ENCODE data around the gene DNM1L.
A peak's percentile ranks its signal among the peaks of the same experiment; 100 is the strongest.

DNM1L gene

GRCh38 chr12:32756476-32757066, 77.5 kb downstream of the DNM1L start:
- peaks cover 10% of the 10 kb centered on the region for H3K36me3 ChIP-seq (replicated peaks)
- in situ Hi-C loops (cut with HindIII; ENCODE audit: low pct_ligation_motif_present, low sequenced_read_pairs), result no loop called here
- H3K27ac ChIP-seq, result no peak overlapping the region
- H3K27me3 ChIP-seq (replicated peaks), result no peaks in the 10 kb centered on the region
- peak overlapping the region; percentile 97 for H3K4me3 ChIP-seq (ENCODE audit: low read depth, low read length)
- TF ChIP-seq, protein P1, sequence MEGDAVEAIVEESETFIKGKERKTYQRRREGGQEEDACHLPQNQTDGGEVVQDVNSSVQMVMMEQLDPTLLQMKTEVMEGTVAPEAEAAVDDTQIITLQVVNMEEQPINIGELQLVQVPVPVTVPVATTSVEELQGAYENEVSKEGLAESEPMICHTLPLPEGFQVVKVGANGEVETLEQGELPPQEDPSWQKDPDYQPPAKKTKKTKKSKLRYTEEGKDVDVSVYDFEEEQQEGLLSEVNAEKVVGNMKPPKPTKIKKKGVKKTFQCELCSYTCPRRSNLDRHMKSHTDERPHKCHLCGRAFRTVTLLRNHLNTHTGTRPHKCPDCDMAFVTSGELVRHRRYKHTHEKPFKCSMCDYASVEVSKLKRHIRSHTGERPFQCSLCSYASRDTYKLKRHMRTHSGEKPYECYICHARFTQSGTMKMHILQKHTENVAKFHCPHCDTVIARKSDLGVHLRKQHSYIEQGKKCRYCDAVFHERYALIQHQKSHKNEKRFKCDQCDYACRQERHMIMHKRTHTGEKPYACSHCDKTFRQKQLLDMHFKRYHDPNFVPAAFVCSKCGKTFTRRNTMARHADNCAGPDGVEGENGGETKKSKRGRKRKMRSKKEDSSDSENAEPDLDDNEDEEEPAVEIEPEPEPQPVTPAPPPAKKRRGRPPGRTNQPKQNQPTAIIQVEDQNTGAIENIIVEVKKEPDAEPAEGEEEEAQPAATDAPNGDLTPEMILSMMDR (IDR thresholded peaks at IDR 0.05; ENCODE audit: low read depth, low read length, missing control alignments), result no peak
- no peak for DNase-seq

- in situ Hi-C loops (cut with HindIII; ENCODE audit: low pct_ligation_motif_present, low sequenced_read_pairs), result no loop called here
- no peak for DNase-seq
- H3K36me3 ChIP-seq (replicated peaks), result peaks cover 5% of the 10 kb centered on the region
- no peak overlapping the region for H3K4me3 ChIP-seq (ENCODE audit: low read depth, low read length)
- TF ChIP-seq, protein P1 (IDR thresholded peaks at IDR 0.05; ENCODE audit: low read depth, low read length, missing control alignments), result no peak
- no peaks in the 10 kb centered on the region for H3K27me3 ChIP-seq (replicated peaks)
- no peak overlapping the region for H3K27ac ChIP-seq
Observed at GRCh38 chr12:32757157-32757556, 78.1 kb downstream of the DNM1L start.

DNA sequence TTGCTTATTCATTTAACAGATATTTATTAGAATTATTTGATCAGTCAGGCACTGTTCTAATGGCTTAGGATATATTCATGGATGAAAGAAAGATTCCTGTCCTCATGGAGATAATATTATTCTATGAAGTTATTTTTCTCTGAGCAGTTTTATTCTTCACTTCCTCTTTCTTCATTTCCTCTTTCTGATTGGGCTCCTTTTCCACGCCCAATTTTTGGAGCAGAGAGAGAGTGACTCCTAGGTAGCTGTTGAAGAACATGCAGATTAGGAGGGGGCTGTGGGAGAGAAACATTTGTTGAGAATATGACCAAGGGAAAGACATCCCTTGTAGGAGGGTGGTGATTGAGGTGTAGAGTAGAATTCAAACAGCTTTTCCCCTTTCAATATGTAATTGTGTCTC, 82.6 kb downstream of the DNM1L start:
- H3K36me3 ChIP-seq (replicated peaks), result no peaks in the 10 kb centered on the region
- in situ Hi-C loops (cut with HindIII; ENCODE audit: low pct_ligation_motif_present, low sequenced_read_pairs), result no loop called here
- no peak for DNase-seq

GRCh38 chr12:32765906-32766305, 86.8 kb downstream of the DNM1L start:
- TF ChIP-seq, protein P1 (IDR thresholded peaks at IDR 0.05; ENCODE audit: low read depth, low read length, missing control alignments), result no peak
- in situ Hi-C loops (cut with HindIII; ENCODE audit: low pct_ligation_motif_present, low sequenced_read_pairs), result no loop called here
- Histone ChIP-seq H3K27me3 (replicated peaks) (no peaks in the 10 kb centered on the region), H3K36me3 (replicated peaks) (no peaks in the 10 kb centered on the region), H3K27ac (no peak overlapping the region), H3K4me3 (ENCODE audit: low read depth, low read length) (no peak overlapping the region)
- no peak for DNase-seq

More for the DNA sequence above, 82.6 kb downstream of the DNM1L start:
- TF ChIP-seq, protein P1 (IDR thresholded peaks at IDR 0.05; ENCODE audit: low read depth, low read length, missing control alignments), result no peak
- Histone ChIP-seq H3K27me3 (replicated peaks) (no peaks in the 10 kb centered on the region), H3K4me3 (ENCODE audit: low read depth, low read length) (no peak overlapping the region), H3K27ac (no peak overlapping the region)

DNA sequence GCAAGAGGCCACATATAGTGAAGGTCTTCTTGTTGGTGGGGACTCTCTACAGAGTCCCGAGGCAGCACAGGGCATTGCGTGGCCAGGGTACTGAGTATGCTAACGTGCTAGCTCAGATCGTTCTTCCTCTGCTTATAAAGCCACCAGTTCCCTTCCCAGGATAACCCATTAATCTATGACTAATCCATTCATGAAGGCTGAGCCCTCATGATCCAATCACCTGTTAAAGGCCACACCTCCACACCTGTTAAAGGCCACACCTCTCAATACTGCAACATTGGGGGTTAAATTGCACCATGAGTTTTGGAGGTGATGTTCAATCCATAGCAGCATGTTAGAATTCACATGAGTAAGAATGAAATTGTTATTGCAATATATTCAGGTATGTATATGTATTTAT, 89.4 kb downstream of the DNM1L start:
- Histone ChIP-seq H3K27ac (no peak overlapping the region), H3K36me3 (replicated peaks) (no peaks in the 10 kb centered on the region), H3K4me3 (ENCODE audit: low read depth, low read length) (no peak overlapping the region), H3K27me3 (replicated peaks) (no peaks in the 10 kb centered on the region)
- DNase-seq, result no peak
- in situ Hi-C loops (cut with HindIII; ENCODE audit: low pct_ligation_motif_present, low sequenced_read_pairs), result no loop called here
- TF ChIP-seq, protein P1 (IDR thresholded peaks at IDR 0.05; ENCODE audit: low read depth, low read length, missing control alignments), result no peak

GRCh38 chr12:32770141-32770540, 91.0 kb downstream of the DNM1L start:
- in situ Hi-C loops (cut with HindIII; ENCODE audit: low pct_ligation_motif_present, low sequenced_read_pairs), result no loop called here
- Histone ChIP-seq H3K27me3 (replicated peaks) (no peaks in the 10 kb centered on the region), H3K36me3 (replicated peaks) (no peaks in the 10 kb centered on the region), H3K4me3 (ENCODE audit: low read depth, low read length) (no peak overlapping the region), H3K27ac (no peak overlapping the region)
- no peak for DNase-seq
- TF ChIP-seq, protein P1 (IDR thresholded peaks at IDR 0.05; ENCODE audit: low read depth, low read length, missing control alignments), result no peak
